ENCODE results near the gene HPCAL1.

- TF ChIP-seq, protein P1, sequence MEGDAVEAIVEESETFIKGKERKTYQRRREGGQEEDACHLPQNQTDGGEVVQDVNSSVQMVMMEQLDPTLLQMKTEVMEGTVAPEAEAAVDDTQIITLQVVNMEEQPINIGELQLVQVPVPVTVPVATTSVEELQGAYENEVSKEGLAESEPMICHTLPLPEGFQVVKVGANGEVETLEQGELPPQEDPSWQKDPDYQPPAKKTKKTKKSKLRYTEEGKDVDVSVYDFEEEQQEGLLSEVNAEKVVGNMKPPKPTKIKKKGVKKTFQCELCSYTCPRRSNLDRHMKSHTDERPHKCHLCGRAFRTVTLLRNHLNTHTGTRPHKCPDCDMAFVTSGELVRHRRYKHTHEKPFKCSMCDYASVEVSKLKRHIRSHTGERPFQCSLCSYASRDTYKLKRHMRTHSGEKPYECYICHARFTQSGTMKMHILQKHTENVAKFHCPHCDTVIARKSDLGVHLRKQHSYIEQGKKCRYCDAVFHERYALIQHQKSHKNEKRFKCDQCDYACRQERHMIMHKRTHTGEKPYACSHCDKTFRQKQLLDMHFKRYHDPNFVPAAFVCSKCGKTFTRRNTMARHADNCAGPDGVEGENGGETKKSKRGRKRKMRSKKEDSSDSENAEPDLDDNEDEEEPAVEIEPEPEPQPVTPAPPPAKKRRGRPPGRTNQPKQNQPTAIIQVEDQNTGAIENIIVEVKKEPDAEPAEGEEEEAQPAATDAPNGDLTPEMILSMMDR (IDR thresholded peaks at IDR 0.05), result no peak
- TF ChIP-seq POLR2A (IDR thresholded peaks at IDR 0.05), result no peak
- TF ChIP-seq EP300 (IDR thresholded peaks at IDR 0.05), result no peak
- peak in 1 of 3 donors; percentile 13 for TF ChIP-seq POLR2AphosphoS5 (IDR thresholded peaks at IDR 0.05)
These were observed 151.8 kb downstream of the HPCAL1 start for GRCh38 chr2:10454505-10454904.
